ENCODE data around the gene ADGRG2.

DNA sequence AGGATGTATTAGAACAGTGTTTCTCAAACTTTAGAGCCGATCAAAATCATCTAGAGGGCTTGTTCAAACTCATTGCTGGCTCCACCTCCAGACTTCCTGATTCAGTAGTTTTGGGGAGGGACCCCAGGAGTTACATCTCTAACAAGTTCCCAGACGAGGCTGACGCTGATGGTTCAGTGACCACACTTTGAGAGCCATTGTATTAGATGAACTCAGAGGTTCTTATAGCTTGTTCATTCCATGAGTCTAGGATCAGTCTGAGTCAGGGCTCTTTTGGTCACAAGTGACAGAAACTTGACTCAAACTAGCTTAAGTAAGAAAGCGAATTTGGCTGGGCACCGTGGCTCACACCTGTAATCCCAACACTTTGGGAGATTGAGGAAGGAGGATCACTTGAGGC lies 11.5 kb upstream of the ADGRG2 start:
- TF ChIP-seq, protein P1, sequence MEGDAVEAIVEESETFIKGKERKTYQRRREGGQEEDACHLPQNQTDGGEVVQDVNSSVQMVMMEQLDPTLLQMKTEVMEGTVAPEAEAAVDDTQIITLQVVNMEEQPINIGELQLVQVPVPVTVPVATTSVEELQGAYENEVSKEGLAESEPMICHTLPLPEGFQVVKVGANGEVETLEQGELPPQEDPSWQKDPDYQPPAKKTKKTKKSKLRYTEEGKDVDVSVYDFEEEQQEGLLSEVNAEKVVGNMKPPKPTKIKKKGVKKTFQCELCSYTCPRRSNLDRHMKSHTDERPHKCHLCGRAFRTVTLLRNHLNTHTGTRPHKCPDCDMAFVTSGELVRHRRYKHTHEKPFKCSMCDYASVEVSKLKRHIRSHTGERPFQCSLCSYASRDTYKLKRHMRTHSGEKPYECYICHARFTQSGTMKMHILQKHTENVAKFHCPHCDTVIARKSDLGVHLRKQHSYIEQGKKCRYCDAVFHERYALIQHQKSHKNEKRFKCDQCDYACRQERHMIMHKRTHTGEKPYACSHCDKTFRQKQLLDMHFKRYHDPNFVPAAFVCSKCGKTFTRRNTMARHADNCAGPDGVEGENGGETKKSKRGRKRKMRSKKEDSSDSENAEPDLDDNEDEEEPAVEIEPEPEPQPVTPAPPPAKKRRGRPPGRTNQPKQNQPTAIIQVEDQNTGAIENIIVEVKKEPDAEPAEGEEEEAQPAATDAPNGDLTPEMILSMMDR (IDR thresholded peaks at IDR 0.05), result no peak
- TF ChIP-seq POLR2AphosphoS5 (IDR thresholded peaks at IDR 0.05), result no peak

All from breast epithelium (tissue), 3 donors.